GM21515 (cell line): ENCODE data around the gene SERPINA9.
"Not testable (repeated sequence)": the region's sequence is repeated elsewhere in the genome, so short reads cannot be mapped to it uniquely, and the experiment has no call there.

Experiments used
- ATAC-seq: cut with Tn5 transposase; IDR thresholded peaks from one replicate; pipeline ENCODE4 v1.9.1; 2021; ENCODE audit not compliant: unreplicated experiment

SERPINA9 gene

DNA sequence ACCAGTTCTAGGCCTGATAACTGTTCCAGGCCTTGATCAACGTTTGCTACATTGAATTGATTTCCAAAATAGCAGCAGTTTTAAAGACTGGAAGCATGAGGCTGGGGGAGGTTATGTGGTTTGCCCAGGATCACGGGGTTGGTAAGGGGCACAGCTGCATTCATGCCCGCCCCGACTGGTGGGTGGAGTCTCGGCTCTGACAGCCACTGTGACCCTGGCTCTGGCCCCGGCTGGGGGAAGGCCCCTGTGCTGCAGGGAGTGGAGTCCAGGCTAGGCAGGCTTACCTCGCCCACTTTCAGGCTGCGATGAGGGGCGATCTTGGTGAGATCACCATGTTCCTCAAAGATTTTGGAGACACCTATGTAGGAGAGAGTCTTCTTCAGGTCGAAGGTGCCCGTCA lies 13.3 kb upstream of the SERPINA9 start:
- no peak for ATAC-seq

DNA sequence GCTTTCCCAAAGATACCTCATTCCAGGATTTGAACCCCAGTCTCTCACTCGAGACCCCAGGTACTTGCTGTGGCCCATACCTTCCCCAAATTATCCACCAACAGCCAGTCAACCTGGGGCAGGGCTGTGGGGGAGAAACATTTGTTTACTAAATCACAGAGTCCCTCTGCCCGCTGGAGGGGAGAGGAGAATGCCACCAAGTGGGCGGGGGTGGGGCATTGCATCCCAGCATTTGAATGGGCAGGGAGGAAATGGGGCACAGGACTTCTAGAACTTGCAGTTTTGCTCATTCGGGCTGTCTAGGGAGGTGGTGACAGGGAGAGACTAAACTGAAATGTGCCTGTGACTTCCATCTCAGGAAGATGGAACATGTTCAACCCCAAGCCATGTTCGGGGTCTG lies 10.9 kb upstream of the SERPINA9 start:
- no peak for ATAC-seq

DNA sequence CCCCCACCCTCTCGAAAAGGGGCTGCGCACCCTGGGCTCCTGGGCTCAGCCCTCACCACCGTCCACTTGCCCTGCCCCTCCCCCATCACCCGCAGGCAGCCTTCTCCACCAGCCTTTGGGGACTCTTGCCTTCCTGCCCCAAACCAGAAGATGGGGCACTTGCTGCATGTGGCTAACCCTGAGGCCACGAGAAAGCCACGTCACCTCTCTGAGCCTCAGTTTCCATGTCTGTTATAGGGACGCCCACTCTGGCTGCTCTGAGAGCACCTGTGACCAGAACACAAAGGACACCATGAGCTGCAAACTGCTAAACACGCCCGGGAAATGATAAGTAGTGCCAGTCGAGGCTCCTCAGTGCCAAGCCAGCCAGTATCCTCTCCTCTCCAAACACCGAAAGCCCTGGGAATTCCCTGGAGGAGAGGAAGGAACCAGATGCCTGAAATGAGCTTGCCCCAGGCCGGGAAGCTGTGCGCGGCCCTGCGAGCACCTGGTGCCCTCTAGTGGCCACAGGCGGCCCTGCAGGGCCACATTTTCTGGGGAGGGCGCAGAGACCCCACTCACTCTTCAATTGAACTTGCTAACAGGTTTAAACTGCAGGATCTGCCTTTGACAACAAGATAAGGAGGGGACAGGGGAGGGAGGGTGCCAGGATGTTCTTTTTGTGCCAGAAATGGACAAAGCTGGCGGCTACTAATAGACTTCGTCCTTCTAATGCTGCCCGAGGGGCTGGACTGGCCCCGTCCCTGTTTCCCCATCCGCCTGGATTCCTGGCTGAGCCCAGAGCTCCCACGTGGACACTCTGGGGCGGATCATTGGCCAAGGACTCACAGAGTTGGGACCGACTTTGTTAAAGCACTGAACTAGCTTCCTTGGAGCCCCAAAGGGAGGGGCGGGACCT lies 10.2 kb upstream of the SERPINA9 start:
- ATAC-seq, result peak; percentile 66

DNA sequence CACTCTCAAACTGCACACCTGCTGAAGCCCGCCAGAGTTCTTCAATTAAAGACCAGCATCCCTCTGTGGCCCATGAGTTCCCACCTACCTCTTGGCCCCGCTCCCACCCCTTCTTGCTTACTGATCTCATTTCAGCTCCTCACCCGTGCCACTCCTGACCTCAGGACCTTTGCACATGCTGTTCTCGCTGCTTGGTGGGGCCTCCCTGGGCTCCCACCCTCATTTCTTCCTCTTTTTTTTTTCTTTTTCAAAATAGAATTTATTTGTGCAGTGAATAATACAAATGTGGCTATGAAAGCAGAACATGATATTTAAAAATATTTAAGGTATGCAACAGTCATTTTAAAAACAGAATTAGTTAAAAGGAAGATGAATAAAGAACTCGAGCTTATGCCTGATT lies 8.5 kb upstream of the SERPINA9 start:
- ATAC-seq, result no peak

DNA sequence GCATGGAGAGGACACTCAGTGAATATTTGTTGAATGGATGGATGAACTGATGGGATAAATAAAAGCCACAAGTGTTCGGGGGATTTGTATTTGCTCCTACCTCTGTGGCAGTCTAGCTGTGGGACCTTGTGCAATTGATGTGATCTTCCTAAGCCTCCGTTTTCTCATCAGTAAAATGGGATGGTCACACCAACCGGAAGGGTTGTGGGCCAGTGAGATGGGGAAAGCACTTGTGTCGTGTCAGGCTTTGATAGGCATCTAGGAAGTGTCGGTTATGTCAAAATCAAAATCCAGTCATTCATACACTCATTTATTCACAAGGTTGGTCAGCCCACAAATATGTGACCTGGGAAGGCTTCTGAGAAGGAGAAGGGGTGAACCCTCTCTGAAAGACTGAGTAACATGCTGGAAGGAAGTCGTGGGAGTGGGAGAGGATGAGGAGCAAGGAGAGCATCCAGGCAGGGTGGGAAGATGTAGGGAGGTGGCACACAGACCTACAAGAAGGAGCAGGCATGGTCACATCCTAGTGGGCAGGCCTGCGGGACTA lies 7.8 kb upstream of the SERPINA9 start:
- no peak for ATAC-seq

DNA sequence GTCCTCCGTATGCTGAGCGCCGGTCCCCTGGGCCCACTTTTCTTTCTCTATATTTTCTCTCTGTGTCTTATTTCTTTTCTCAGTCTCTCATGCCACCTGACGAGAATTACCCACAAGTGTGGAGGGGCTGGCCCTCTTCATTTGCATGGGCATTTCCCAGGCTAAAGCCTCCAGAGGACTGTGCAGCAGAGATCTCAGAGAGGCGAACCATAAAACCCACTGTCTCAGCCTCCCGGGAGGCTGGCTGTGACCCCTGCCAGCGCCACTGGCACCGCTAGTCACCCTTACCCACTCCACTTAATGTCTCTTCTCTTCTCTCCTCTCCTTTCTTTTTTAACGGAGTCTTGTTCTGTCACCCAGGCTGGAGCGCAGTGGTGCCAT lies 7.1 kb upstream of the SERPINA9 start:
- ATAC-seq, result no peak

DNA sequence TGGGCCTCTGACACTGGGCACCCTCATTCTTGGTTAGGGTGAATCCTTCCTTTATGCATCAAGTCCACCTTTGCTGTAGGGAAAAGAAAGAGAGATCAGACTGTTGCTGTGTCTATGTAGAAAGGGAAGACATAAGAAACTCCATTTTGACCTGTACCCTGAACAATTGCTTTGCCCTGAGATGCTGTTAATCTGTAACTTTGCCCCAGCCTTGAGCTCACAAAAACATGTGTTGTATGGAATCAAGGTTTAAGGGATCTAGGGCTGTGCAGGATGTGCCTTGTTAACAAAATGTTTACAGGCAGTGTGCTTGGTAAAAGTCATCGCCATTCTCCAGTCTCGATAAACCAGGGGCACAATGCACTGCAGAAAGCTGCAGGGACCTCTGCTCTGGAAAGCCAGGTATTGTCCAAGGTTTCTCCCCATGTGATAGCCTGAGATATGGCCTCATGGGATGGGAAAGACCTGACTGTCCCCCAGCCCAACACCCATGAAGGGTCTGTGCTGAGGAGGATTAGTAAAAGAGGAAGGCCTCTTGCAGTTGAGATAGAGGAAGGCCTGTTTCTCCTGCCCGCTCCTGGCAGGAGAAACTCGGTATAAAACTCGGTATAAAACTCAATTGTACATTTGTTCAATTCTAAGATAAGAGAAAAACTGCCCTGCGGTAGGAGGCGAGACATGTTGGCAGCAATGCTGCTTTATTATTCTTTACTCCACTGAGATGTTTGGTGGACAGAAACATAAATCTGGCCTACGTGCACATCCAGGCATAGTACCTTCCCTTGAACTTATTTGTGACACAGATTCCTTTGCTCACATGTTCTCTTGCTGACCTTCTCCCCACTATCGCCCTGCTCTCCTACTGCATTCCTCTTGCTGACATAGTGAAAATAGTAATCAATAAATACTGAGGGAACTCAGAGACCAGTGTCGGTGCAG lies 6.4 kb upstream of the SERPINA9 start:
- not testable (repeated sequence) for ATAC-seq

DNA sequence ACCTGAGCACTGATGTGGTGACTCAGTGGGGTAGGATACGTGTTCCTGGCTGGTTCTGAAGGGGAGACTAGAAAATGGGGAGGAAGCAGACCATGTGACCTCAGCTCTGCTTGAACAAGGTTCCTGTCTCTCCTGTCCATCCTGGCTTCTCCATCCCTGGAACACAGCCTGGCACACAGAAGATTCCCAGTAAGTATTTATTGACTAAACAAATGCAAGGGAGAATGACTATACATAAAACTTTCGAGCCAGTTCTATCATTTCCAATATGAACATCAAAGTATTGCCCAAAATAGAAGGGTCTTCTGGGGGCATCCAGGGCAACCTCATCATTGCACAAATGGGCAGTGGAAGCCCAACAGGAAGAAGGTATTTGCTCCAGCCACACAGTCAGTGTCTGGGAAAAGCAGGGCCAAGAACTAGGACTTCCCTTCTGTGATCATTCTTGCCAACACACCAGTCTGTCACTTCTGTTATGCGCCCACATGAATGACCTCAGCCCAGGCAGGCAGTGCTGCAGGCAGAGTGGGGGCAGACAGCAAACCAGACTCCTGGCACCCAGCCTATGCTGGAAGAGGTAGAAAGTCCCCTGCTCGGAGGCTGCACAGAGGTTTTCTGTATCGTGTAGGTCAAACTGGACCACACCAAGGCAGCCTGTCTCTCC lies 5.6 kb upstream of the SERPINA9 start:
- no peak for ATAC-seq

DNA sequence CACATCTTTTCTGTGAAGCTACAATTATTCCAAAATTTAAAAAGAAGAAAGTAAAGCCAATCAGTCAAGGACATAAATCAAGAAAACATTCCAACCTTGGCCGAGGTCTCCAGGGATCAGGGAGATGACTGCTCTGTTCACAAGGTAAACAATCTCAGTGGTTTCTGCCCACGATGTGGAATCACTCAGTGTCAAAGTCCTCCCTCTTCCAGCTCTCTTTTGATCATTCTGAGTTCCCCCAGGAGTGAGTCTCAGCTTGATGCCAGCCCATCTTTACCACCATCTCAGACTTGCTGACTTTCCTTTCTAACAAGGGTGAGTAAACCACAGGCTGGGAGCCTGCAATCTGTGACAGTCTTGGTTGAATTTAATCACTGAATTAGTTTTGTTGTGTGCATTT lies 4.8 kb upstream of the SERPINA9 start:
- ATAC-seq, result no peak

DNA sequence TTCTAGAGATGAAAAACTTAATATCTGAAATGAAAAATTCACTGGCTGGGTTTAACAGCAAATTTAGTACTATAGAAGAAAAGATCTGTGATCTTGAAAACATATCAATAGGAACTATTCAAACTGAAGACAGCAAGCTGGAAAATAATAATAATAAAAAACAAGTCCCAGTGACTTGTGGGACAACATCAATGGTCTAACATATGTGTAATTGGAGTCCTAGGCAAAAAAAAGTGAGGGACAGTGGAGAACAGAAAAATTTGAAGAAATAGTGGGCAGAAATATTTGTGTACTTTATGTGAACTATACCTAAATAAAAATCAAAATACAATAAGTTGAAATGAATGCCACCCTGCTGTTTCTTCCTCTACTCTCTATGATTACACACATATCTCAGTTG lies 2.4 kb upstream of the SERPINA9 start:
- ATAC-seq, result no peak

DNA sequence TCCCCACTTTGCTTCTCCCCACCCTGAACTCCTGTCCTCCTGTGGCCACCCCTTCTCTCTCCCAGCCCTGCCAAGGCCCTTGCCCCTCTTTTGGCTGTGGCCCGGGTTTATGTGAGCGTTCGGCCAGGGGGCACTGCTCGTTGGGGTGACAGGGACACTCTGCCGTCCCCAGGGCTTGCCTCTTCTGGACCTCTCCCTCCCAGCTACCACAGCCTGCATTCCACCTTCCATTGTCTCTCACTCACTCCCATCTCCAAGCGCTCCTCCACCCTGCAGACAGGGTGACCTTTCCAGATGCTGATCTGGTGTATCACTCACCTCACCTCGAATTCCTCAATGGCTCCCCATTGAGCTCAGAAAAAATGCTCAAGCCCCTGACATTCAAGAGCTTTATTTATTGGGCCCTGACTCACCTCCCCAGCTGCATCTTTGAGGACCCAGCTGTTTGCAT lies 1.4 kb downstream of the SERPINA9 start:
- no peak for ATAC-seq

DNA sequence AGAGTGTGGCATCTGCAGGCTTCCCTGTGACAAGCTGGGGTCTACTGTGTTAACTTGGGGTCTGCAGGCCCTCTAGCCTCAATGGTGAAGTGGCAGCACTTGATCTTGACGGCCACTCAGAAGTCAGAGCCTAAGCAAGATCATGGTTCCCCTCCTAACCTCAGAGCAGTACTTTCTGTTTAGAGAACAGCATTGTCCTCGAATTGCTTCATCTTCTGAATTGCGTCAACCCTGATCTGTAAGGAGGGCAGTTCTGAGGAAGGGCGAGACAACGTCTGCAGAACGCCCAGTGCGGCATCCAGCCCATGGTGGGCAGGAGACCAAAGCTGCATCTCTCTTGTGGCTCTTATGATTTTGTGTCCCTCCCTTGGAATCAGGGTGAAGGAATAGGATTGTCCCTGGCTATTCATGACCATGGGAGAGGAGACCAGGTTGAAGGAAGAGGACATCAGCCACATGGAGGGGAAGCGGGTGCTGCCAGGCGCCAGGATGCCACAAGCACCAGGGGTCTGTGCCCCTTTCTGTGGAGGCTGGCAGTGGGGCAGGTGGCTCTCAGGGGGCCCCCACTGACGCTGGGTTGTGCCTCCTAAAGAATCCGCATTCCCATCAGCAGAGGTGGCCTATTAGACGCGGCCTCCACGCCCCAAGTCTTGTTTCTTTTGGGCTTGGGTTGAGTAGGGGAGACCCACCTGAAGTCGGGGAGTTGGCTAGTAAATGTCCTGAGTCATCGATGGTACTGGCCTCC lies 2.2 kb downstream of the SERPINA9 start:
- no peak for ATAC-seq

DNA sequence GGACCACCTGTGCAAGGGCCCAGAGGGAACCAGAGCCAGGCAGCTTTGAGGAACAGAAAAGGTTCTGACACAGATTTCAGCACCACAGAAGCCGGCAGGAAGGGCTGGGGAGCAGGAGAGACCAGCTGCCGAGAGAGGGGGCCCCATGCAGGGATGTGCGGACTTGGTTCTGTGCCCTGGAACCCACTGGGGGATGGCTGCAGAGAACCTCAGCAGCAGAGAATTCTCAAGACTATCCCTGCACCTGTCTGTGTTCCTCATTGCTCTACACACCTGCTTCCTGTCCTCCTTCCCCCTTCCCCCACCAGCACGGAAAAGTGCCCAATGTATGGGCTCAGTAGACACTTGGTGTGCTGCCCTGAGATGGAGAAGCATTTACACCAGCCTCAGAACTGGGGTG lies 3.2 kb downstream of the SERPINA9 start:
- ATAC-seq, result no peak

DNA sequence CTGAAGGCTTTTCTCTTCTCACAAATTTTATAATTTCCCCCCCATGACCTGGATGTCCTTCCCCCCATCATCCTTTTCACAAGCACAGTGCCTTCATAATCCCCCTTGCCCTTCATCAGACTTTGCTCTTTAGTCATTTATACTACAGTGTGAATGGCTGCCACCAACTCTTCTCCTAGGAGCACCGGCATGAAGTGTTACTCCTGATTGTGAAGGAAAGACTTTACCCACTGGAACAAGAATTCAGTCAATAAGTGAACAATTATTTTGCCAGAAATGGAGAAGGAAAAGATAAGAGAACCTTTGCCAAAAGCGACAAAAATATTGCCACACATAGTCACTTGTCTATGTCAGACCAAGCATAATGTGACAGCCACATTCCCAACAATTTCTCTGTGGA lies 5.0 kb downstream of the SERPINA9 start:
- ATAC-seq, result no peak

DNA sequence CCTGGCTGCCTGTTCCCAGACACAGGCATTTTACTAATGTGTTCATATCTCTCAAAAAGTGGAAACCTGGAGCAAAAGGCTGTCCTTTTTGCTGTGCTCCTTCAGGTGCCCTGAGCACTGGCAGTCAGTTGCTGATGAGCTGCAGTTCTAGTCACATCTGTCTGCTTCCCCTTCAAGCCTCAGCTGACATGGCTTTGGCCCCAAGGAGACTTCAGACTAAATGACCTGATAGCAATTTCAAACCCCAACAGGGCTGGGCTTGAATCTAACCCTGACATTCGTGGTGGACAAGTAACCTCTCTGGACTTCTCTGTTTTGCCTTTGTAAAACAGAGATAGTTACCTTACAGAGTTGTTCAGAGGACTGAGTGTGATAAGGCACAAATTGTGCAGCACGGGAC lies 5.7 kb downstream of the SERPINA9 start:
- no peak for ATAC-seq

DNA sequence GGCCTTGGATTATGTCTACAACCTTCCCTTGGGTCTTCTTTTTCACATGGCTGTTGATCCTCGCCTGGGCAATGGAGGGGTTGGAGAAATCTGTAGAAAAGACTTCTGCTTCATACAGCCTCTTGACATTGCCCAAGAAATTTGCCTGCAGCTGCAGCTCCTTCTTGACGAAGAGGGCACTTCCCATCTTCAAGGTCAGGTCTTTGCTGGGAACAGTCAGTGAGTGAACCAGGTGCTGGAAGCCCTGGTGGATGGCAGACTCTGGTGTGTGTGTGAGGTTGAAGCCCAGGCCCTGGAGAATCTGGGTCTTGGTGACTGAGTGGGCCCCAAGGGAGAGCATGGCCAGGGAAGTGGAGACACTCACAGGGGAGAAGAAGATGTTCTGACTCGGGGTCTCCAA lies 6.7 kb downstream of the SERPINA9 start:
- no peak for ATAC-seq

DNA sequence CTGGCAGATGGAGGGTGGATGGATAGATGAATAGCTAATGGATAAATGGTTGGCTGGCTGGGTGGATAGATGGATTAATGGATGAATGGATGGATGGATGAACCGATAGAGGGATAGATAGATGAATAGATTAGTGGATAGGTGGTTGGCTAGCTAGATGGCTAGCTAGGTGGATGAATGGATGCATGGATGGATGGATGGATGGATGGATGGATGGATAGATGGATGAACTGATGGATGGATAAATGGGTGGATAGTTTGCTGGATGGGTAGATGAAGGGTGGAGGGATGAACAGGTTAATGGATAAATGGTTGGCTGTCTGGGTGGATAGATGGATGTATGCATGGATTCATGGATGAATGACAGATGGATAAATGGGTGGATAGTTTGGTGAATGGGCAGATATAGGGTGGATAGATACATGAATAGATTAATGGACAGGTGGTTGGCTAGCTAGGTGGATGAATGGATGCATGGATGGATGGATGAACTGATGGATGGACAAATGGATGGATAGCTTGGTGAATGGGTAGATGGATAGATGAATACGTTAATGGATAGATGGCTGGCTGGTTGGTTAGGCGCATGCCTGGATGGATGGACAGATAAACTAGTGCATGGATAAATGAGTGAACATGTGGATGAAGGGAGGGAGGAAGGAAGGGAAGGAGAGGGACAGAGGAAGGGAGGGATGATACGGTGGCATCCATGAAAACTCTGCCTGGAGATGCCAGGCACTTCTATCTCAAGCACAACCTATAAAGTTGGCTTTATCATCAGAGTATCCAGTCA lies 8.1 kb downstream of the SERPINA9 start:
- ATAC-seq, result no peak

DNA sequence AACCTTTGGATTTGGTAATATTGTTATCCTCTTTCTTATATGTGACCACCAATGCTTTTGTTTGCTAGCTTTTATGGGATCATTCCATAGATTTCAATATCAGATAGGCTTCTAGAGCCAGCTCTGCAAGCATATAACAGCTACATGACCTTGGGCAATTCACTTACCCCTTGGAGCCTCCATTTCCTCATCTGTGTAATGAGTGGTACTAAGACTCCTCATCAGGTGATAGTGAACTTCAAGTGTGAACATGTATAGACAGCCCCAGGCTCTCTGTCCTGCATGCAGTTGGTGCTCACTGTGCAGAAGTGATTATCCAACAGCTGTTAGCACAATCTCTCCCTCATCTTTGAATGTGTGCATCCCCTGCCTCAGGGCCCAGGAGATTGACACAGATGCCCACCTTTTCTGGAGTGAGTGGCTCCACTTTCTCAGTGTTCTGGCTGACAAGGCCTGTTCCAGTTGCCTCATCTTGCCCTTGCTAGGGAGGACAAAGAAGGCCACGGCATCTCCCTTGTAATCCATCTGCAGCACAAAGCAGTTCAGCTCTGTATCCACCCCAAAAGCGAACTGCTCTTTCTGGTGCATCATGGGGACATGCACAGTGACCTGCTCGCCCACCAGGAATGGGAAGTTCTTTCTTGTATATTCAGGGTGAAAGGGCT lies 9.2 kb downstream of the SERPINA9 start:
- ATAC-seq, result no peak

DNA sequence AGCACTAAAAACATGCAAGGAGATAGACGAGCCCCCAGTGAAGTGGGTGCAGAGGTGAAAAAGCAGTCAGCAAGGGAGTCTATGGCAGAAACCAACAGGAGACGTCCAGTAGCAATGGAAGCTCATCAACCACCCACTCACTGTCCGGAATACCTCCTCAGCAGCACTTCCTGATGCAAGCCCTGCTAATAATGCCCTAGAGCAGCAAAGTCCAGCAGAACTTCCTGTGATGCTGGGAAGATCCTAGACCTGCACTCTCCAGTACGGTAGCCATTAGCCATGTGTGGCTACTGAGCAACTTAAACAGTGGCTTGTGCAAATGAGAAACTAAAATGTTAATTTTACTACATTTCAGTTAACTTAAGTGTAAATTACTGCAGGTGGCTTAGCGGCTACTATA lies 11.0 kb downstream of the SERPINA9 start:
- no peak for ATAC-seq
